NB4 (cell line): Measurements from ENCODE around the gene NPHP4.

ENCODE experiments used
- POLR2A ChIP-seq: IDR thresholded peaks from 2 replicates; pipeline ENCODE4 v1.6.1; 2011; ENCODE audit warnings: mild to moderate bottlenecking; ENCODE audit not compliant: insufficient read length; ENCODE audit errors: extremely low read depth
- TF ChIP-seq, protein P1 (sequence below): IDR thresholded peaks from one replicate; pipeline ENCODE4 v1.5.1; 2012; ENCODE audit warnings: low read depth, low read length
- TF ChIP-seq, protein P2 (sequence below): IDR thresholded peaks from 2 replicates; pipeline ENCODE4 v1.6.1; 2011; ENCODE audit warnings: low read depth, low read length

DNA sequence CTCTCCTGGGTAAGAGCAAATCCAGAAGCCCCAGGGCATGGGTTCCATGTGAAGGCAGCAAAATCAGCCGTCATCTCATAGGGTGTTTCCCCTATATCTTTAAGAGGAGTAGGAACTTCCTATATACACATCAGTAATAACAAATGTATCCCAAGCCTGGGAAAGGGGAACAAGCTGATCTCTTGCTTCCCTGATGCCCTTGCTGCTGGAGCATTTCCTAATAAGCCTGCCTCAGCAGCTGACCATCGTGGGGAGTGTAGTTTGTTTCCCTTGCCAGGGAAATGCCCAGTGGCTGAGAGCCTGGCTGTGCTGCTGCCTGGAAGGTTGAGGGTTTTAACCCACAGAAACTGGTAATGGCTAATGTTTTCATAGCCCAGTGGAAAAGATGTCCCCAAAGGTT is 177.0 kb downstream of the NPHP4 start:
- no peak for TF ChIP-seq POLR2A
- TF ChIP-seq, protein P1, sequence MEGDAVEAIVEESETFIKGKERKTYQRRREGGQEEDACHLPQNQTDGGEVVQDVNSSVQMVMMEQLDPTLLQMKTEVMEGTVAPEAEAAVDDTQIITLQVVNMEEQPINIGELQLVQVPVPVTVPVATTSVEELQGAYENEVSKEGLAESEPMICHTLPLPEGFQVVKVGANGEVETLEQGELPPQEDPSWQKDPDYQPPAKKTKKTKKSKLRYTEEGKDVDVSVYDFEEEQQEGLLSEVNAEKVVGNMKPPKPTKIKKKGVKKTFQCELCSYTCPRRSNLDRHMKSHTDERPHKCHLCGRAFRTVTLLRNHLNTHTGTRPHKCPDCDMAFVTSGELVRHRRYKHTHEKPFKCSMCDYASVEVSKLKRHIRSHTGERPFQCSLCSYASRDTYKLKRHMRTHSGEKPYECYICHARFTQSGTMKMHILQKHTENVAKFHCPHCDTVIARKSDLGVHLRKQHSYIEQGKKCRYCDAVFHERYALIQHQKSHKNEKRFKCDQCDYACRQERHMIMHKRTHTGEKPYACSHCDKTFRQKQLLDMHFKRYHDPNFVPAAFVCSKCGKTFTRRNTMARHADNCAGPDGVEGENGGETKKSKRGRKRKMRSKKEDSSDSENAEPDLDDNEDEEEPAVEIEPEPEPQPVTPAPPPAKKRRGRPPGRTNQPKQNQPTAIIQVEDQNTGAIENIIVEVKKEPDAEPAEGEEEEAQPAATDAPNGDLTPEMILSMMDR = no peak
- TF ChIP-seq, protein P2, sequence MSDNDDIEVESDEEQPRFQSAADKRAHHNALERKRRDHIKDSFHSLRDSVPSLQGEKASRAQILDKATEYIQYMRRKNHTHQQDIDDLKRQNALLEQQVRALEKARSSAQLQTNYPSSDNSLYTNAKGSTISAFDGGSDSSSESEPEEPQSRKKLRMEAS = no peak
